PC-3 (cell line): ENCODE measurements around the gene PFKFB1.
"Not testable (repeated sequence)": the region's sequence is repeated elsewhere in the genome, so short reads cannot be mapped to it uniquely, and the experiment has no call there.

Experiments
- CTCF ChIP-seq: fragments of 300-600 bp; sonication (generic); conservative IDR thresholded peaks from 2 replicates; pipeline ENCODE4 v1.5.1; 2017; ENCODE audit warnings: antibody characterized with exemption, low read depth, mild to moderate bottlenecking, low read length
- EZH2 ChIP-seq: fragments of 300-600 bp; sonication (generic); IDR thresholded peaks from one replicate; pipeline ENCODE4 v1.6.1; 2017; ENCODE audit warnings: antibody characterized with exemption, mild to moderate bottlenecking, low read length; ENCODE audit not compliant: unreplicated experiment
- EZH2phosphoT487 ChIP-seq: fragments of 300-600 bp; sonication (generic); IDR thresholded peaks from 2 replicates; pipeline ENCODE4 v1.6.1; 2018; ENCODE audit warnings: mild to moderate bottlenecking, antibody characterized with exemption, low read length, borderline replicate concordance

GRCh38 chrX:54983306-54983705 lies 10.7 kb downstream of the PFKFB1 start:
- not testable (repeated sequence) for TF ChIP-seq CTCF, EZH2phosphoT487, EZH2
